ENCODE data around the gene AKNAD1. TPM values are rescaled to one million over a fixed set of nuclear protein-coding genes. Genes with fewer than 3 reads are reported as not detected.

The AKNAD1 gene, protein sequence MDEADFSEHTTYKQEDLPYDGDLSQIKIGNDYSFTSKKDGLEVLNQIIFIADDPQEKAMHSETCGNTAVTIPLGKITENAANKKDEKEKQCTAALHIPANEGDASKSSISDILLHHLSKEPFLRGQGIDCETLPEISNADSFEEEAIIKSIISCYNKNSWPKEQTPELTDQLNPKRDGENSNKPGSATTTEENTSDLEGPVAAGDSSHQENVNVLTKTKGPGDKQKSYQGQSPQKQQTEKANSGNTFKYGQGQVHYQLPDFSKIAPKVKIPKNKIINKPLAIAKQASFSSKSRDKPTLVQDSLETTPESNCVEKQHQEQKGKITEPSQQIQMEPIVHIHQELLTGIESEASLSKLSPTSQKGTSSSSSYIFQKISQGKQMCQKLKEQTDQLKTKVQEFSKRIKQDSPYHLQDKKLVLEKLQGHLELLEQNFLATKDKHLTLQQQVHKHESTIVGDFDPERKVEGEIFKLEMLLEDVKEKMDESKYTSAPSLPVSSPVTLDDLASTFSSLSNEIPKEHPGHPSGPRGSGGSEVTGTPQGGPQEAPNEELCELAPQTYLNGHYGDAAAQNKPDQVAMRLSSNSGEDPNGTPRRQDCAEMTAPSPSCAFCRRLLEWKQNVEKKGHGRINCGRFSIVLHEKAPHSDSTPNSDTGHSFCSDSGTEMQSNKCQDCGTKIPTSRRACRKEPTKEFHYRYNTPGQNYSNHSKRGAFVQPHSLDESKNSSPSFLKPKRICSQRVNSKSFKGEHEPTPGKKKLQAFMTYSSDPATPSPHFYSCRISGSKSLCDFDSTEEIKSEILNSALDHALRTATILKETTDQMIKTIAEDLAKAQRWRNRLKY
- total RNA-seq (2021; fragmentation: NEBNext Ultra II Directional; extraction: Animal tissue kit (Norgen Biotek cat#: 25700)), result under 1 TPM in 2 of 6 experiments, not detected in 4; 0.39 to 0.57 TPM
- long read RNA-seq, result 0 reads

DNA sequence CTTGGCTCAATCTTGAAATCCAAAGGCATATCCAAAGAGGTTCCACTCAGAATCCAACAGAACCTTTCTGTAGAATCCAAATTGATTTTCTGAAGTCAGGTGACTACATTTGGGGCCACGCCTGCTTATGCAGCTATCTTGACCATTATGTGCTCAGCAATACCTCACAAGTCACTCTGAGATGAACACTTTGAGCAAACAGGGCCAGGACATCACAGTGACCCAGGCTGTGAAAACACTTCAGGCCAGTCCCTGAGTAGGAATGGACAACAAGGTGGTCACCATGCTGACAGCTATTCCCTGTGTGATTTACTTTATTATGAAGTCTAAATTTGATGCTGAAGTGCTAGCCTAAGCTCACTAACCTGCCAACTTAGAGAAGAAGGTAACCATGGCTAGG is at the start of gene AKNAD1:
Gene AKNAD1, minus strand, starts transcription at position 101 of the 400 bp plus-strand sequence. CDS start 4,430 bp downstream, outside the sequence.
- no peak for DNase-seq
- Mint-ChIP-seq H3K9me3 (no peaks in the 10 kb centered on the region), H3K27me3 (ENCODE audit: insufficient read depth) (peaks cover 7% of the 10 kb centered on the region), H3K27ac (no peak within 1 kb of the TSS), H3K4me3 (no peak within 1 kb of the TSS), H3K36me3 (ENCODE audit: low read depth) (no peaks in the 10 kb centered on the region), H3K4me1 (ENCODE audit: low read depth) (peaks cover 22% of the 10 kb centered on the region)
- TF ChIP-seq CTCF (IDR thresholded peaks at IDR 0.05), result no peak

GRCh38 chr1:108901106-108901505 is 44.2 kb upstream of the AKNAD1 start:
- H3K9me3 Mint-ChIP-seq, result no peaks in the 10 kb centered on the region
- 0 out of 2 replicates have a peak, but pooled peaks cover 8% of the 10 kb centered on the region for H3K36me3 Mint-ChIP-seq (ENCODE audit: low read depth)
- H3K27ac Mint-ChIP-seq, result no peak overlapping the region

DNA sequence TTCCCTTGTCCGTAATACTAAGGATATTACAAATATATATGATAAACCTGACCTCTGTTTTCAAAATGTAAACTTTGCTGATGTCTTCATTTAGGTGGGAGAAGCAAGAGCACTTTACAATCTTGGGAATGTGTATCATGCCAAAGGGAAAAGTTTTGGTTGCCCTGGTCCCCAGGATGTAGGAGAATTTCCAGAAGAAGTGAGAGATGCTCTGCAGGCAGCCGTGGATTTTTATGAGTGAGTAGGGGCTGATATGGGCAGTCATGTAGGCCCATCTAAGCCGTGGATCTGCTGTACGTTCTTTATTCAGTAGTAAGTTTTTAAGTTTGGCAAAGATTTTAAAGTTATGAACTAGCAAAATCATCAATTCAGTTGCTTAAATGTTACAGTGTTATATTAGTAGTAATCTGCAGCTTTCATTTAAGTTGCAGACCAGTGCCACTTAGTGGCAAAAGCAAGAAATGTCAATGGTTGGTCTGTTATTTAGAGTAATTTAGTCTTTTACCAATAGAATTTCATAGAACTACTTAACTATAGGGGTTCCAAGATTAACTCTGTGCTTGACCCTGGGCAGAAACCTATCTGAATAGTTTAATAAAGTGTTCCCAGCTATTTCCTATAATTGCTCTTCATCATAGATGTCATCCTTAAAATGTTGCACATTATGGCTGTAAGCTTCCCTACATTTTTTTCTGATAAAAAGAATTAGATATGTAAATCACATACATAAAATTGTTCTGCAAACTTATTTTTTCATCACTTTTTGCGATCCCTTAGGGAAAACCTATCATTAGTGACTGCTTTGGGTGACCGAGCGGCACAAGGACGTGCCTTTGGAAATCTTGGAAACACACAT is 41.2 kb upstream of the AKNAD1 start:
- DNase-seq, result peak; percentile 69
- Mint-ChIP-seq H3K36me3 (ENCODE audit: low read depth) (no peaks in the 10 kb centered on the region), H3K9me3 (no peaks in the 10 kb centered on the region), H3K4me1 (ENCODE audit: low read depth) (peaks cover 42% of the 10 kb centered on the region), H3K27me3 (ENCODE audit: insufficient read depth) (no peaks in the 10 kb centered on the region), H3K27ac (0 out of 2 replicates have a peak overlapping the region, but pooled peaks have one; percentile 14), H3K4me3 (no peak overlapping the region)
- TF ChIP-seq CTCF (IDR thresholded peaks at IDR 0.05), result peak; percentile 88

More at GRCh38 chr1:108901106-108901505, 44.2 kb upstream of the AKNAD1 start:
- Mint-ChIP-seq H3K27me3 (ENCODE audit: insufficient read depth) (no peaks in the 10 kb centered on the region), H3K4me3 (no peak overlapping the region), H3K4me1 (ENCODE audit: low read depth) (peaks cover 24% of the 10 kb centered on the region)
- DNase-seq, result no peak
- no peak for TF ChIP-seq CTCF (IDR thresholded peaks at IDR 0.05)

- Mint-ChIP-seq H3K4me3 (peak overlapping the region; percentile 43), H3K27me3 (ENCODE audit: insufficient read depth) (no peaks in the 10 kb centered on the region), H3K4me1 (ENCODE audit: low read depth) (peaks cover 55% of the 10 kb centered on the region), H3K9me3 (no peaks in the 10 kb centered on the region), H3K36me3 (ENCODE audit: low read depth) (no peaks in the 10 kb centered on the region), H3K27ac (peak overlapping the region; percentile 67)
- no peak for TF ChIP-seq CTCF (IDR thresholded peaks at IDR 0.05)
- DNase-seq, result peak; percentile 69
These were observed 39.6 kb upstream of the AKNAD1 start for GRCh38 chr1:108896146-108897145.
